ENCODE results near the gene IFI16.

Gene IFI16

GRCh38 chr1:158976219-158976618 lies 33.5 kb upstream of the IFI16 start:
- no peak for TF ChIP-seq CTCF (IDR thresholded peaks at IDR 0.05; ENCODE audit: control insufficient read depth, insufficient read depth, low read depth, low read length, missing control alignments)
- DNase-seq (ENCODE audit: low read depth), result no peak
- H3K4me3 ChIP-seq (ENCODE audit: control insufficient read depth, low read depth, low read length), result no peak overlapping the region

- no peak overlapping the region for H3K4me3 ChIP-seq (ENCODE audit: control insufficient read depth, low read depth, low read length)
- no peak for TF ChIP-seq CTCF (IDR thresholded peaks at IDR 0.05; ENCODE audit: control insufficient read depth, insufficient read depth, low read depth, low read length, missing control alignments)
- no peak for DNase-seq (ENCODE audit: low read depth)
Observed at GRCh38 chr1:158978730-158979129, 31.0 kb upstream of the IFI16 start.

- DNase-seq (ENCODE audit: low read depth), result no peak
- no peak overlapping the region for H3K4me3 ChIP-seq (ENCODE audit: control insufficient read depth, low read depth, low read length)
- TF ChIP-seq CTCF (IDR thresholded peaks at IDR 0.05; ENCODE audit: control insufficient read depth, insufficient read depth, low read depth, low read length, missing control alignments), result no peak
Observed at GRCh38 chr1:158979229-158979628, 30.5 kb upstream of the IFI16 start.

GRCh38 chr1:158983235-158983634 lies 26.5 kb upstream of the IFI16 start:
- TF ChIP-seq CTCF (IDR thresholded peaks at IDR 0.05; ENCODE audit: control insufficient read depth, insufficient read depth, low read depth, low read length, missing control alignments), result no peak
- no peak overlapping the region for H3K4me3 ChIP-seq (ENCODE audit: control insufficient read depth, low read depth, low read length)
- DNase-seq (ENCODE audit: low read depth), result no peak

GRCh38 chr1:158984386-158984785 lies 25.3 kb upstream of the IFI16 start:
- no peak overlapping the region for H3K4me3 ChIP-seq (ENCODE audit: control insufficient read depth, low read depth, low read length)
- TF ChIP-seq CTCF (IDR thresholded peaks at IDR 0.05; ENCODE audit: control insufficient read depth, insufficient read depth, low read depth, low read length, missing control alignments), result no peak
- DNase-seq (ENCODE audit: low read depth), result no peak

- H3K4me3 ChIP-seq (ENCODE audit: control insufficient read depth, low read depth, low read length), result no peak overlapping the region
- no peak for DNase-seq (ENCODE audit: low read depth)
- no peak for TF ChIP-seq CTCF (IDR thresholded peaks at IDR 0.05; ENCODE audit: control insufficient read depth, insufficient read depth, low read depth, low read length, missing control alignments)
Observed at GRCh38 chr1:158989424-158989823, 20.3 kb upstream of the IFI16 start.

GRCh38 chr1:158992787-158993312 lies 16.9 kb upstream of the IFI16 start:
- no peak overlapping the region for H3K4me3 ChIP-seq (ENCODE audit: control insufficient read depth, low read depth, low read length)
- no peak for TF ChIP-seq CTCF (IDR thresholded peaks at IDR 0.05; ENCODE audit: control insufficient read depth, insufficient read depth, low read depth, low read length, missing control alignments)
- DNase-seq (ENCODE audit: low read depth), result no peak
